ENCODE measurements around the gene NAE1. TPM values are rescaled to one million over a fixed set of nuclear protein-coding genes. Genes with fewer than 3 reads are reported as not detected.

NAE1 gene
- total RNA-seq, 1 experiment from 2014 or later: 65.7 TPM

- H3K4me3 Mint-ChIP-seq (ENCODE audit: unreplicated experiment): no peak overlapping the region
These were observed 18.8 kb upstream of the NAE1 start for GRCh38 chr16:66849549-66849948.

GRCh38 chr16:66849021-66849420, 18.2 kb upstream of the NAE1 start:
- DNase-seq (ENCODE audit: unreplicated experiment): no peak
- Mint-ChIP-seq H3K9me3 (ENCODE audit: unreplicated experiment) (no peaks in the 10 kb centered on the region), H3K27me3 (ENCODE audit: insufficient read depth, unreplicated experiment) (peaks cover 11% of the 10 kb centered on the region), H3K36me3 (ENCODE audit: insufficient read depth, unreplicated experiment) (no peaks in the 10 kb centered on the region), H3K4me1 (ENCODE audit: insufficient read depth, unreplicated experiment) (no peaks in the 10 kb centered on the region), H3K4me3 (ENCODE audit: unreplicated experiment) (no peak overlapping the region), H3K27ac (ENCODE audit: low read depth, unreplicated experiment) (no peak overlapping the region)
- CTCF ChIA-PET: interaction anchor here (0.5 to 5.5 kb wide), 6 partner anchors 12 to 87 kb away, joined by 3 to 39 read pairs (median 4); partner anchors contain the start of gene CES2
- POLR2A ChIA-PET: no interaction called here
- no TSS peak for BruUV-seq (replicated peaks)
- intact Hi-C loops (cut with micrococcal nuclease): no loop called here
- TF ChIP-seq CTCF (IDR thresholded peaks at IDR 0.05; ENCODE audit: unreplicated experiment): no peak

More at GRCh38 chr16:66849549-66849948, 18.8 kb upstream of the NAE1 start:
- CTCF ChIA-PET: interaction anchor here (0.6 to 5.5 kb wide), 9 partner anchors 12 to 579 kb away, joined by 3 to 39 read pairs (median 3); no protein-coding TSS in a partner anchor
- Mint-ChIP-seq H3K27me3 (ENCODE audit: insufficient read depth, unreplicated experiment) (peaks cover 11% of the 10 kb centered on the region), H3K27ac (ENCODE audit: low read depth, unreplicated experiment) (no peak overlapping the region), H3K9me3 (ENCODE audit: unreplicated experiment) (no peaks in the 10 kb centered on the region), H3K36me3 (ENCODE audit: insufficient read depth, unreplicated experiment) (no peaks in the 10 kb centered on the region), H3K4me1 (ENCODE audit: insufficient read depth, unreplicated experiment) (no peaks in the 10 kb centered on the region)
- DNase-seq (ENCODE audit: unreplicated experiment): no peak
- intact Hi-C loops (cut with micrococcal nuclease): no loop called here
- POLR2A ChIA-PET: no interaction called here
- no TSS peak for BruUV-seq (replicated peaks)
- TF ChIP-seq CTCF (IDR thresholded peaks at IDR 0.05; ENCODE audit: unreplicated experiment): no peak

- POLR2A ChIA-PET: interaction anchor here (0.9 kb wide), 1 partner anchor 32 kb away, joined by 3 read pairs; the partner anchor contains the start of gene PDP2
- Mint-ChIP-seq H3K27ac (ENCODE audit: low read depth, unreplicated experiment) (no peak overlapping the region), H3K27me3 (ENCODE audit: insufficient read depth, unreplicated experiment) (peaks cover 11% of the 10 kb centered on the region), H3K9me3 (ENCODE audit: unreplicated experiment) (no peaks in the 10 kb centered on the region), H3K4me3 (ENCODE audit: unreplicated experiment) (no peak overlapping the region), H3K4me1 (ENCODE audit: insufficient read depth, unreplicated experiment) (no peaks in the 10 kb centered on the region), H3K36me3 (ENCODE audit: insufficient read depth, unreplicated experiment) (no peaks in the 10 kb centered on the region)
- no TSS peak for BruUV-seq (replicated peaks)
- no peak for TF ChIP-seq CTCF (IDR thresholded peaks at IDR 0.05; ENCODE audit: unreplicated experiment)
- CTCF ChIA-PET: interaction anchor here (3.0 to 5.5 kb wide), 2 partner anchors 13 to 19 kb away, joined by 11 to 39 read pairs; no protein-coding TSS in a partner anchor
- intact Hi-C loops (cut with micrococcal nuclease): no loop called here
- no peak for DNase-seq (ENCODE audit: unreplicated experiment)
These were observed 17.4 kb upstream of the NAE1 start for GRCh38 chr16:66848172-66848571.

GRCh38 chr16:66847533-66848067, 16.8 kb upstream of the NAE1 start:
- no peak for DNase-seq (ENCODE audit: unreplicated experiment)
- Mint-ChIP-seq H3K27ac (ENCODE audit: low read depth, unreplicated experiment) (no peak overlapping the region), H3K4me3 (ENCODE audit: unreplicated experiment) (no peak overlapping the region), H3K9me3 (ENCODE audit: unreplicated experiment) (no peaks in the 10 kb centered on the region), H3K27me3 (ENCODE audit: insufficient read depth, unreplicated experiment) (peaks cover 11% of the 10 kb centered on the region), H3K4me1 (ENCODE audit: insufficient read depth, unreplicated experiment) (peaks cover 5% of the 10 kb centered on the region), H3K36me3 (ENCODE audit: insufficient read depth, unreplicated experiment) (peaks cover 5% of the 10 kb centered on the region)
- ChIA-PET CTCF (interaction anchor here (0.7 to 5.5 kb wide), 4 partner anchors 14 to 181 kb away, joined by 4 to 39 read pairs (median 16); partner anchors contain the start of gene NAE1), POLR2A (interaction anchor here (0.5 to 1.0 kb wide), 3 partner anchors 9 to 43 kb away, joined by 3 read pairs; partner anchors contain the start of gene PDP2)
- intact Hi-C loops (cut with micrococcal nuclease): no loop called here
- no TSS peak for BruUV-seq (replicated peaks)
- TF ChIP-seq CTCF (IDR thresholded peaks at IDR 0.05; ENCODE audit: unreplicated experiment): no peak

Measured in MCF 10A (cell line).